GM12873 (cell line): Measurements from ENCODE around the gene TNFAIP8L2.
A peak's percentile ranks its signal among the peaks of the same experiment; 100 is the strongest.

Experiments
- CTCF ChIP-seq: IDR thresholded peaks from 2 replicates; pipeline ENCODE4 v1.5.1; 2012; ENCODE audit warnings: low read depth, mild to moderate bottlenecking, moderate library complexity, low read length, control low read depth; ENCODE audit not compliant: insufficient read depth; ENCODE audit errors: missing control alignments

Gene TNFAIP8L2

DNA sequence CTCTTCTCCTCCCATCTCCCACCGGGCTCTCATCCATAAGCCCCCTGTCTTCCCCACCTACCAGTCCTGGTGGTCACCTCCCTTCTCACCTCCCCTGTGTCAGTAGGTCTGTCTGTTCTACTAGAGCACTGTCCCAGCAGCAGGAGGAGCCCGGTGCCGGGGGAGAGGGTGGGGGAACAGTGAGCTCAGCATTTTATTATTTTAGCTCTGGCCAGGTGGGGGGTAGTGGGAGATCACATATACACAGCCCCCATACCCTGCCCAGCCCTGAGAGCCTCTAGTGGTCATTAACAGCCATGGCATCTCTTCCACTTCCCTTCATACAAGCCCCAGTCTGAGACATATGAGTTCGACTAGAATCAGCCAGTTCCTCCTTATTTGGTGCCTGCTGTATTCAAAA is 19.4 kb downstream of the TNFAIP8L2 start, which contains the start of gene TMOD4:
TSS of gene TMOD4 (minus strand) at position 119 of the 400 bp plus-strand sequence. CDS start 1,106 bp downstream, outside the sequence.
- peak; percentile 68 for TF ChIP-seq CTCF

DNA sequence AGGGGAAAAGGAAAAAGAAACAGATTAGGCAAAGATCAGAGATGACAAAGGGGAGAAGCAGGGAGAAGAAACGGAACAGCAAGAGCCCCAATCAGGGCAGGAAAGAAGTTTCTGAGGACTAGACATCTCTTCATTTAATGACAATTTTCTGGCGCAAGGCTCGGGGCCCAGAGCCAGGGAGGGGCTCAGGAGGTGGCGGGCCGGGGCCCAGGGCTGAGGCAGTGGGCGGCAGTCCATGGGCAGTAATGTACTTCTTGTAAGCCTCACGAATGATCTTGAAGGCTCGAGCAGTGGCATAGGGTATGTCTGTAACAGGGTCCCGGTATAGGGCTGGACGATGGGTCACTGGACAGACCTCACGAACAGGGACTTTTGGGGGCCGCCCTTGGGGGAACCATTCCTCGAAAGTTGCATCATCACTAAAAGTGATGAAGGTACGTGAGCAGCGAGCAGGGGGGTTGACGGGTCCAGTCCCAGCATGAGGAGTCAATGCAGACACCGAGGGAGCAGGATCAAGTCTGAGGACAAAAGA is 20.1 kb downstream of the TNFAIP8L2 start:
- TF ChIP-seq CTCF, result no peak

GRCh38 chr1:151184211-151184610 is 27.8 kb downstream of the TNFAIP8L2 start:
- no peak for TF ChIP-seq CTCF

DNA sequence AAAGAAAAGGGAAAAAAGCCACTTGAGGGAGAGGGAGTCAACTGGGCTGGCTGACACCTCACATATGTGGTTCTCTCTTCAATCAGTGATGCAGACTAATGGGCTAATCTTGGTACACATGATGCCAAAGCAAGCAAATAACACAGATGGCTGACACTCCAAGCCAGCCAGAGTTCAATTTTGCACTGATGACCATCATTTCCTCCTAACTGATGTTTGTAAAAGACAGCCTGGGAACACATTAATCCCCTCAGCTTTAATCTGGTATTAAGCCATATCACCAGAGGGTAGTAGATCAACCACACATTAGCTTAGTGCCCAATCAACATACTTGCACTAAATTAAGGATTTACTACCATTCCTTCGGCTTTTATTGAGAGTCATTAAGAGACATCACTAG is 30.8 kb downstream of the TNFAIP8L2 start:
- no peak for TF ChIP-seq CTCF

GRCh38 chr1:151189637-151190445 is 33.4 kb downstream of the TNFAIP8L2 start, which contains the start of gene VPS72:
Gene VPS72 (minus strand): TSS chr1:151190197. CDS start chr1:151190121, 76 bp downstream.
- TF ChIP-seq CTCF, result no peak

DNA sequence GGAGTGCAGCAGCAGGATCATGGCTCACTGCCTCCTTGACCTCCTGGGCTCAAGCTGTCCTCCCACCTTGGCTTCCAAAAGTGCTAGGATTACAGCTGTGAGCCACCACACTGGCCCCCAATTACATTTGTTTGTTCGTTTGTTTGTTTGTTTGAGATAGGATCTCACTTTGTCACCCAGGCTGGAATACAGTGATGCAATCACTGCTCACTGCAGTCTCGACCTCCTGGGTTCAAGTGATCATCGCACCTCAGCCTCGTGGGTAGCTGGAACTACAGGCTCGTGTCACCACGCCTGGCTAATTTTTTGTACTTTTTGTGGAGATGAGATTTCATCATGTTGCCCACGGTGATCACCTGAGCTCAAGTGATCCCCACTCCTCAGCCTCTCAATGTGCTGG is 35.6 kb downstream of the TNFAIP8L2 start:
- TF ChIP-seq CTCF, result no peak

- TF ChIP-seq CTCF, result no peak
Measured at GRCh38 chr1:151193304-151193703, 36.9 kb downstream of the TNFAIP8L2 start.
